Naive thymus-derived CD4-positive, alpha-beta T cell (primary cell): ENCODE results near the gene ATP10D. TPM values are rescaled to one million over a fixed set of nuclear protein-coding genes. Genes with fewer than 3 reads are reported as not detected.

Experiments
- ATAC-seq: fragments of 150-1000 bp; cut with Tn5 transposase; 2 replicates; pipeline ENCODE4 v1.10.0; 2021; ENCODE audit warnings: mild to moderate bottlenecking, moderate library complexity
- CTCF ChIA-PET: fragments of 350-600 bp; sonication (Branson Sonifier 250); formaldehyde crosslinking; loops from one replicate; lab custom pipeline; 2021; ENCODE audit warnings: antibody characterized with exemption; lab: Charles Lee
- POLR2A ChIA-PET: fragments of 350-600 bp; sonication (Branson Sonifier 250); formaldehyde crosslinking; loops from one replicate; lab custom pipeline; 2021; ENCODE audit warnings: antibody characterized with exemption, inconsistent platforms; lab: Charles Lee
- DNase-seq, 9 donors: peaks; one replicate each; pipeline versions ENCODE4 v3.0.0 to v3.0.0-alpha.2; 2020 to 2022; ENCODE audit warnings: mixed read lengths in 1 of 9
- H3K27ac ChIP-seq: one replicate; pipeline ENCODE4 v1.7.0; 2013; ENCODE audit warnings: mild to moderate bottlenecking, low read depth, low read length, moderate library complexity
- H3K27me3 ChIP-seq, 2 donors: one replicate each; pipeline ENCODE4 v1.7.0; 2013; ENCODE audit warnings: low read length in 2 of 2, mild to moderate bottlenecking in 2 of 2, moderate library complexity in 2 of 2; ENCODE audit not compliant: control insufficient read depth in 2 of 2, insufficient read depth in 2 of 2
- H3K36me3 ChIP-seq, 3 experiments: 1 replicate in 2 of 3; 2 replicates in 1 of 3; pipeline ENCODE4 v1.7.0; 2013; ENCODE audit warnings: low read length in 3 of 3, mild to moderate bottlenecking in 3 of 3, moderate library complexity in 1 of 3; ENCODE audit not compliant: insufficient read depth in 3 of 3, control insufficient read depth in 2 of 3
- H3K4me1 ChIP-seq, 2 donors: one replicate each; pipeline ENCODE4 v1.7.0; 2013; ENCODE audit warnings: low read length in 2 of 2, mild to moderate bottlenecking in 2 of 2, moderate library complexity in 1 of 2; ENCODE audit not compliant: control insufficient read depth in 2 of 2, insufficient read depth in 2 of 2
- H3K4me3 ChIP-seq: 2 replicates; pipeline ENCODE4 v1.7.0; 2013; ENCODE audit warnings: mild to moderate bottlenecking, low read length
- H3K9me3 ChIP-seq, 3 experiments: 1 replicate in 2 of 3; 2 replicates in 1 of 3; pipeline ENCODE4 v1.7.0; 2013; ENCODE audit warnings: low read length in 3 of 3; ENCODE audit not compliant: control insufficient read depth in 2 of 3
- H3K27ac Mint-ChIP-seq, 9 donors: one replicate each; pipeline ENCODE4 v1.8.0; 2020 to 2022; ENCODE audit warnings: mixed read lengths in 9 of 9, mild to moderate bottlenecking in 8 of 9, moderate library complexity in 5 of 9, inconsistent platforms in 2 of 9
- H3K27me3 Mint-ChIP-seq, 5 donors: one replicate each; pipeline ENCODE4 v1.8.0; 2021 to 2022; ENCODE audit warnings: mixed read lengths in 5 of 5, mild to moderate bottlenecking in 1 of 5
- H3K36me3 Mint-ChIP-seq, 5 donors: one replicate each; pipeline ENCODE4 v1.8.0; 2020 to 2022; ENCODE audit warnings: mixed read lengths in 5 of 5, mild to moderate bottlenecking in 3 of 5, inconsistent platforms in 1 of 5
- H3K4me1 Mint-ChIP-seq, 7 donors: one replicate each; pipeline ENCODE4 v1.8.0; 2020 to 2022; ENCODE audit warnings: mixed read lengths in 7 of 7, mild to moderate bottlenecking in 3 of 7, inconsistent platforms in 1 of 7
- H3K4me3 Mint-ChIP-seq, 10 donors: one replicate each; pipeline ENCODE4 v1.8.0; 2020 to 2022; ENCODE audit warnings: mild to moderate bottlenecking in 10 of 10, mixed read lengths in 10 of 10, moderate library complexity in 6 of 10, inconsistent platforms in 2 of 10
- H3K9me3 Mint-ChIP-seq, 11 donors: one replicate each; pipeline ENCODE4 v1.8.0; 2020 to 2022; ENCODE audit warnings: mixed read lengths in 11 of 11, mild to moderate bottlenecking in 4 of 11, inconsistent platforms in 1 of 11, moderate library complexity in 1 of 11
- intact Hi-C, 2 donors: fragments of 100-400 bp; cut with micrococcal nuclease; formaldehyde crosslinking; loops; one replicate each; pipeline ENCODE4 v1.15.1; 2023
- polyA plus RNA-seq, 2 donors: library from polyadenylated mRNA; unstranded; fragments of 300-500 nt; fragmentation: Illumina TruSeq; gene quantifications; one replicate each; pipeline ENCODE4 v1.2.3, GENCODE V29; 2021
- total RNA-seq, 6 experiments: library from RNA in 5 of 6; stranded (reverse) in 5 of 6; gene quantifications; 1 replicate in 5 of 6; 2 replicates in 1 of 6; pipeline ENCODE4 v1.2.3 and lab custom pipeline; 2021 to 2026

The ATP10D gene
- total and polyA plus RNA-seq, 7 experiments from 2014 or later: 0.45 to 29.0 (median 3.4) TPM

DNA sequence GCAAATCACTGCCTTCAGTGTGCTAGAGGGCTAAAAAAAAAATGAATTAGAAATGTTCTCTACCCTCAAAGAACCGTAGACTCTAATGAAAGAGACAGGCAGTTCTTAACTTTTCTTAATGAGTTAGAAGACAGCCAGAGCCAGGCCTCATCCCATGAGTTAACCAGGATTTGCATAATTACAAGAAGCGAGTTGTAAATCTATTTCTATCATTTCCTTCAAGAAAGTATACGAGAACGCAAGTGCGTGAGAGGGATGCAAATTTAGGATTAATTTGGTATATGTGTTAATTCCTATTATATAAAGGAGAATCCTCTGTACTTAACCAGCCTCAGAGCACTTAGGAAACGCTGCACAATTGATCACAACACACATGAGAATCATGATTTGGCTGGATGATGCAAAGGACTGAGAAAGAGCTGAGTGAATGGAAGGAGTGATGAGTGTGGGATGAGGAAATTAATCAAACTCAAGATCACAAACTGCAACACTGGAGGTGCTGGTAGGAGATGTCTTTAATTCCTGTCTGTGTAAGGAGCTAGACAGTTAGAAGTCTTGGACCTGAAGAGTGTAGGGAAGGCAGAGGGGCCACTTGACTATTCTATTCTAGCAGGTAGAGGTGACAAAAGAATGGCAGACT lies 157.2 kb downstream of the ATP10D start:
- H3K27ac Mint-ChIP-seq: no peak overlapping the region
- POLR2A ChIA-PET: no interaction called here
- peaks cover 0 to 13% (median 2%) of the 10 kb centered on the region in 11 donors for H3K9me3 Mint-ChIP-seq
- H3K36me3 Mint-ChIP-seq: no peaks in the 10 kb centered on the region
- DNase-seq (no peak), ATAC-seq (no peak)
- no peak overlapping the region for H3K4me3 ChIP-seq
- peaks cover 10 to 21% (median 11%) of the 10 kb centered on the region in 5 donors for H3K27me3 Mint-ChIP-seq
- no peak overlapping the region for H3K27ac ChIP-seq
- no peaks in the 10 kb centered on the region for H3K9me3 ChIP-seq
- no peaks in the 10 kb centered on the region for H3K36me3 ChIP-seq
- intact Hi-C loops: no loop called here
- no peaks in the 10 kb centered on the region for H3K4me1 Mint-ChIP-seq
- H3K27me3 ChIP-seq: no peaks in the 10 kb centered on the region
- CTCF ChIA-PET: no interaction called here
- H3K4me1 ChIP-seq: no peaks in the 10 kb centered on the region
- H3K4me3 Mint-ChIP-seq: no peak overlapping the region

Other genes starting within 250 kb of the ATP10D start
- 10 to 100 TPM in 4 of 5 experiments, 1 to 10 TPM in 1; 8.4 to 19.3 (median 16.7) TPM for gene COMMD8, start 21.6 kb upstream of the ATP10D start, total RNA-seq
- 10 to 100 TPM; 32.2 to 48.5 TPM for gene COMMD8, start 21.6 kb upstream of the ATP10D start, polyA plus RNA-seq